Femur (tissue), 1 donor: ENCODE data around the gene CAPN2.
A peak's percentile ranks its signal among the peaks of the same experiment; 100 is the strongest.

Experiments used
- DNase-seq: peaks from one replicate; pipeline ENCODE4 v3.0.0-alpha.2; 2017

The CAPN2 gene

GRCh38 chr1:223702735-223703667, 9.3 kb upstream of the CAPN2 start:
- no peak for DNase-seq

DNA sequence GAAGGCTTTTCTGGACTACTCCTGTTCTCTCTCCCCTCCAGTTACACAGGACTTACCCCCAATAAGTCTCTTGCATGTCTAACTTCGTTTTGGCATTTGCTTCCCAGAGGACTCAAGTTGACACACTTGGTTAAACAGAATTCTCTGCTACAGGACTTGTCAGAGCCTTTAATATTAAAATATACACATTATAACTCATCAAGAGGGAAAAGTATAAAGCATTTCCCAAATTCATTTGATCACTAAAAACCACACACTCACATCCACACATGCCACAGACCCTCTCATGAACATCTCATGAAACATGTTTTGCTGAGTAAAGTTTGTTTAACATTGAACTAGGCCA, 8.7 kb upstream of the CAPN2 start:
- DNase-seq: no peak

DNA sequence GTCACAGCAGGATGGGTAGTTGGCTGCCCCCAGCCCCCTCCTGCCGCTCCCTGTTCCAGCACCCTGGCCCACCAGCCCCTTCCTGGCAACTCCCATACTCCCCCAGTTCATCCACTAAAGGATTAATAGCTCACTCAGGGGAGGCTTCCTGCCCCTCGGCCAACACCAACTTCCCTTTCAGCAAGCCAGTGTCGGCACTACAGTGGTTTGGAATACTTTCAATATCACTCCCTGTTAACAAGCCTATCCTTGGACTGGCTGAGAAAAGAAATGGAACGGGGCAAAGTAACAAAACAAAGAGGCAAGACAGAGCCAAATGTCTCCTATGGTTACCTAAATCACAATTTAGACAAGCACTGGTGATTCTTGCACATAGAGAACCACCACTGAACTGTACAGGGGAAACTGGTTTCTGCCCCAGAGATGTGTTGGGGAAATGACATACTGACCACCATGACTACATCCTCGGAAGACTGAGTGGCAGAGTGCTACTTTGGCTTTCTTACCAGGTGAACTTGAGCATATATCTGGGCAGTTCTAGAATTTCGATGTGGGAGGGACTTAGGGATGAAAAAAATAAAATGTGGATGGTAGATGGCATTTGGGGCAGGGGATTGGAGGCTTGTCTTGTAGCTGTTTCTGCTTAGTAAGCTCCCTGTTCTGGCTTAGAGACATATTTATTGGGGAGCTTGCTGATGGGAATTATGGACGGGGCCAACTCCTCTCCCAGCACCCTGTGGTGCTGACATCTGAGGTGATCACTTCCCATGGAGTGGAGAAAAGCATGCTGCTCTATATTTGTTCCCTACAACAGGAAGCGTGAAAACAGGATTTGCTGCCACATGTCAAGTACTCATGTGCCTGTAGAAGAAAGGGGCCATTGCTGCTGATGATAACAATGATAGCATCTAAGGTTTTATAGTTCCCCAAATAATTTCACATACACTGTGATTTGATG, 7.1 kb upstream of the CAPN2 start:
- no peak for DNase-seq

GRCh38 chr1:223706077-223706973, 6.0 kb upstream of the CAPN2 start:
- DNase-seq: peak; percentile 78

GRCh38 chr1:223707256-223708000, 4.9 kb upstream of the CAPN2 start:
- DNase-seq: peak; percentile 65

DNA sequence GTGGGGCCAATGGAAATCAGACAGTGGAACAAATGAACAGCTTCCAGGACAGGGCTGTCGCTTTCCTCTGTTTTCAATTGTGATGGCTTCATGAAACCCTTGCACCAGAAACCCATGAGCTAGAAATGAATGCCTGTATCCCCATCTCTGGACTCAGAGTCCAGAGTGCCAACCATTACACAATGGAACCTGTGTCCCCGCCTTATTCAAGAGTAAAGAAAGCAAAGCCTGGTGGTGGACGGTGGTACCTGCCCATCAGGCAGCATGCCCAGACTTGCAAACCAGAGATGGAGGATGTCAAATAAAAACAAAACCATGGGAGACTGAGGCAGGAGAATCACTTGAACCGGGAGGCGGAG, 4.4 kb upstream of the CAPN2 start:
- no peak for DNase-seq

GRCh38 chr1:223708651-223709268, 3.6 kb upstream of the CAPN2 start:
- DNase-seq: no peak

- DNase-seq: no peak
Observed at GRCh38 chr1:223709598-223709997, 2.7 kb upstream of the CAPN2 start.

DNA sequence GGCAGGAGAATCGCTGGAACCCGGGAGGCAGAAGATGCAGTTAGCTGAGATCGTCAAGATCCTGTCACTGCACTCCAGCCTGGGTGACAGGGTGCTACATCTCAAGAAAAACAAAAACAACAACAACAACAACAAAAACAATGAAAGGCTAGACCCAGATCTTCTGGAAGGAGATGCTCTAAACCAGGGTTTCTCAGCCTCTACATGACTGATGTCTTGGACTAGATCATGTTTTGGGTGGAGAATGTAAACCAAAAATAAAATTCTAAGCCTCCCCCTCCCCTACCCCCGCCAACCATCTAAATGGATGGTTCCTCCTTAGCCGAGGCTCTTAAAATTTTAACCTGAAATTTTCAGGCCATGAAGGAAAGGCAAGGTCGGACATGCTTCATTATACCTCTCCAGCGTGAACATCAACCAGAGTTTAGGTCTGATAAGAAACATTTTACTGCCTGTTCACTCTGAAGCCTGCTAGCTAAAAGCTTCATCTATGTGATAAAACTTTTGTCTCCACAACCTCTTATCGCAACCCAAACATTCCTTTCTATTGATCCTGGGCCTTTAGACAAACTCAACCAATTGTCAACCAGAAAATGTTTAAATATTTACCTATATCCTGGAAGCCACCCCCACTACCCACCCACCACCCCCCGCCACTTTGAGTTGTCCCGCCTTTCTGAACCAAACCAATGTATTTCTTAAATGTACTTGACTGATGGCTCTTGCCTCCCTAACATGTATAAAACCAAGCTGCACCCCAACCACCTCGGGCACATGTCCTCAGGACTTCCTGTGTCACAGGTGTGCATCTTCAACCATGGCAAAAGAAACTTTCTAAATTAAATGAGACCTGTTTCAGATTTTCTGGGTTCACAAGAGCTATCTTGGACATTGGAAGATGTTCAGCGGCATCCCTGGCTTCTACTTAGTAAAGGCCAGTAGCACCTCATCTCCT, 1.9 kb upstream of the CAPN2 start:
- no peak for DNase-seq

GRCh38 chr1:223711173-223711572, 1.2 kb upstream of the CAPN2 start:
- DNase-seq: peak; percentile 53

- no peak for DNase-seq
Observed at GRCh38 chr1:223711747-223712193, 569 bp upstream of the CAPN2 start.

DNA sequence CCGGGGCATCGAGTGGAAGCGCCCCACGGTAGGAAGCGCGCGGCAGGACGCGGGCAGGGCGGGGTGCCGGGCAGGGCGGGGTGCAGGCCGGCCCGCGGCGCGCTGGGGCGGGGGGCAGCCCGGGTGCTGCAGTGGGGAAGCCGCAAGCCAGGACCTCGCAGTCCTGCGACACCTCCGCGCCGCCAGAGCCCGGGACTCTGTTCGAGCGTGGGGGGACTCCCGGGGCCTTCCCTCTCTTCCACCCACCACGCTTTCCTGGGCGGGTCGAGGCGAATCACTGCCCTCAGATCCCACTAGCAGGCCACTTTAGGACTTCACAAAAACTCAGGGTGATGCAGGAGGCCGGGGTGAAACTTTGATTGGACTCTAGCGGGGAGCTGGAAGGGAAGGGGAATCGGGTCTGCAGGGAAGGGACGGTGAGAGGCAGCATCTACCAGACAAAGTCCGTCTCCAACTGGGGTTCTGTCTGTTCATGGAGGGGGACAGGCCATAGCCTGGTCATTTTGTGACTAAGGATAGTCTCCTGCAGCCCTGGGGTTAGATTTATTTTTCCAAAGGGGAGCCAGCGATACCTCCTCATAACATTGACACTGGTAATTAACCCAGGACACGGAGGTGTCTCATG, 623 bp downstream of the CAPN2 start:
- DNase-seq: peak; percentile 54

- DNase-seq: no peak
Observed at GRCh38 chr1:223713546-223714420, 1.4 kb downstream of the CAPN2 start.

DNA sequence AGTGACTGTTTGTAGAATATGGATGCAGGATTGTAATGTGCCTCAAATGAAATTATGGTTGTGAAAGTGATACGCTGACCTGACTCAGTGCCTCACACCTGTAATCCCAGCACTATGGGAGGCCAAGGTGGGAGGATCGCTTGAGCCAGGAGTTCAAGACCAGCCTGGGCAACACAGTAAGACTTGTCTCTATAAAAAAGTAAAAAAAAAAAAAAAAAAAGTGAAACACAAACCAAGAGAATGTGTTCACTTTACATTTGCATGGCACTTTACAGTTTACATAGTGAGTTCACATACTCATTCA, 2.0 kb downstream of the CAPN2 start:
- no peak for DNase-seq

- DNase-seq: no peak
Observed at GRCh38 chr1:223714849-223715603, 2.7 kb downstream of the CAPN2 start.

DNA sequence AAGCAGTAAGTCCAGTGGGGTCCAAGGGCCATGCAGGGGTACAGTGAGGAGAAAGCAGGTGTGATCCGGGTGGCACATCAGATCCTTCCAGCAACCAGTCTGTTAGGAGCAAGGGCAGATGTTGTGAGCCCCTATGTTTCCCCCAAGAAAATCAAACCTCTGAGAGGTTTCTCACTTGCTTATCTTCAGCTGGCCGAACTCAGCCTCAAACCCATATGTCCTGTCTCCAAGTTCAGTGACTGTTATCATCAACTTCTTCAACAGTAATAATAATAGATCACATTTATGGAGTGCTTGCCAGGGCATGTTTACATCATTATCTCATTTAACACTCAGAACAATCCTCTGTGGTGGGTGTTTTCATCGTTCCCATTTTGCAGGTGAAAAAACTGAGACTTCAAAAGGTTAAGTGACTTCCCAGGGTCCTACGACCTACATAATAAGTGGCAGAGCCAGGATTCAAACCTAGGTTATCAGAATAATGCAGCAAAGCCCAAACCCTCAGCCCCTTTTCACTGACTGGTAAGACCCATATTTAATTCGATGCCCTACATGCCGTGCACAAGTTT, 3.3 kb downstream of the CAPN2 start:
- no peak for DNase-seq

- peak; percentile 41 for DNase-seq
Observed at GRCh38 chr1:223716302-223716862, 4.0 kb downstream of the CAPN2 start.
